Skin epidermis (tissue), 12 donors: Measurements from ENCODE around the gene PLA2G6.
A peak's percentile ranks its signal among the peaks of the same experiment; 100 is the strongest.

ENCODE experiments used
- H3K27ac ChIP-seq, 21 experiments: fragments of 200-600 bp; sonication (generic) in 11 of 21; one replicate each; pipeline ENCODE4 v1.5.0; 2020; ENCODE audit warnings: mild to moderate bottlenecking in 3 of 21, inconsistent platforms in 2 of 21, moderate library complexity in 2 of 21
- H3K4me3 ChIP-seq, 7 experiments: fragments of 200-600 bp; sonication (generic) in 2 of 7; one replicate each; pipeline ENCODE4 v1.5.0; 2020; ENCODE audit warnings: inconsistent platforms in 2 of 7, mild to moderate bottlenecking in 2 of 7, moderate library complexity in 1 of 7

Gene PLA2G6

GRCh38 chr22:38067761-38068360, 113.8 kb downstream of the PLA2G6 start:
- Histone ChIP-seq H3K4me3 (no peak overlapping the region), H3K27ac (peak overlapping the region in 1 of 21 experiments; percentile 67)

GRCh38 chr22:38067028-38067415, 114.6 kb downstream of the PLA2G6 start:
- H3K27ac ChIP-seq, result no peak overlapping the region

GRCh38 chr22:38066381-38067027, 115.1 kb downstream of the PLA2G6 start:
- Histone ChIP-seq H3K27ac (no peak overlapping the region), H3K4me3 (no peak overlapping the region)

More at GRCh38 chr22:38067028-38067415, 114.6 kb downstream of the PLA2G6 start:
- no peak overlapping the region for H3K4me3 ChIP-seq

- Histone ChIP-seq H3K27ac (no peak overlapping the region), H3K4me3 (no peak overlapping the region)
Observed at GRCh38 chr22:38065539-38065938, 116.1 kb downstream of the PLA2G6 start.

- Histone ChIP-seq H3K27ac (peak overlapping the region in 1 of 21 experiments; percentile 43), H3K4me3 (no peak overlapping the region)
Observed at GRCh38 chr22:38062791-38063190, 118.8 kb downstream of the PLA2G6 start.
